Measurements from ENCODE around the gene ZFP36L2.

ZFP36L2 gene

GRCh38 chr2:43226558-43226954, at the start of gene ZFP36L2:
TSS of gene ZFP36L2 (minus strand) at chr2:43226606. CDS start at chr2:43226315, 291 bp downstream.
- peak; percentile 98 for DNase-seq (ENCODE audit: low spot score)

- no peak for DNase-seq (ENCODE audit: low spot score)
Measured at GRCh38 chr2:43274721-43275120, 48.3 kb upstream of the ZFP36L2 start.

- no peak for DNase-seq (ENCODE audit: low spot score)
Measured at GRCh38 chr2:43274055-43274454, 47.6 kb upstream of the ZFP36L2 start.

DNA sequence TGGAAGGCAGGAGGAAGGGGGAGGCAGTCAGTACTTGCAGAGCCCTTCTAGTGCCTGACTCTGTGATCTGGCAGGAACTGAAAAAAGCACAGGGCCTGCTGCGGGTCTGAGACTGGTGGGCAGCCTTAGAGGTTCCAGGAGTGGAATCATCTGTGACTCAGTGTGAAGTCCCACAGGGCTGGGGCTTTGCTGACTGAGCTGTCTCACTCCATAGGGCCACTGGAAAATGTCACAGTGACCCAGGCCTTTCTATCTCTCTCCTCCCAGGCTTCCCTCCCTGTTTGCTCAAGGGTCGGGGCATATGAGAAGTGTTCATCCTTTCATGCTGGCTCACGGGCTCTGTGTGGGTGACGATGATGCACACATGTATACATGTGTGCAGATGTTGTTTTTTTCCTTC, 47.1 kb upstream of the ZFP36L2 start:
- no peak for DNase-seq (ENCODE audit: low spot score)

DNA sequence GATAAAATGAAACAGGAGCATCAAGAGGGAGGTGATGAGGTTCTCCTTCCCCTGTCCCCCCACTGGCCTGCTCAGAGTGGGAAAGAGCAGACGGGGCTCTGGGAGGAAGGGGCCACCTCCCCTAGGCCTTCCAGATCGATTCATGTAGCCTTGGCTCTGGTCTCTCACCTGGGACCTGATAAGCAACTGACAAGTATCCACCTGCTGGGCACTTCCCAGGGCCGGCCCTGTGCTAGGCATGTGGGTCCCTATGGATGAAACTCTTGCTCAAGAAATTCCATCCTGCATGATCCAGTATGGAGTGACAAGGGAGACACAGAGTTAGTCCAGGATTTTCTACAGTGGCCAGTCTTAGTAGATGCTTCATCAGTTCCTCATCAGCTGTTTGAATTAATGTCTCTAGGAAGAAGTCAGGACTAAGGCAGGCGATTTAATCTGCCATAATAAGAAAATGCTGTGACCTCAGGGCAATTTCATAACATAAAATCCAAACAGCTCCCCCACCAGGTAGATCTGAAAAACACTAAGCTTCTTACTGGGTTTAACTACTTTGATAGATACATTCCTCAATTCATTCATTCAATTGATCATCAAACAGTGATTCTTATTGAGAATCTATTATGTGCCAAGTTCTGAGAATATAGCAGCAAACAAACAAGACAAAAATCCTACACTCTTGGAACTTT, 44.7 kb upstream of the ZFP36L2 start:
- no peak for DNase-seq (ENCODE audit: low spot score)

DNA sequence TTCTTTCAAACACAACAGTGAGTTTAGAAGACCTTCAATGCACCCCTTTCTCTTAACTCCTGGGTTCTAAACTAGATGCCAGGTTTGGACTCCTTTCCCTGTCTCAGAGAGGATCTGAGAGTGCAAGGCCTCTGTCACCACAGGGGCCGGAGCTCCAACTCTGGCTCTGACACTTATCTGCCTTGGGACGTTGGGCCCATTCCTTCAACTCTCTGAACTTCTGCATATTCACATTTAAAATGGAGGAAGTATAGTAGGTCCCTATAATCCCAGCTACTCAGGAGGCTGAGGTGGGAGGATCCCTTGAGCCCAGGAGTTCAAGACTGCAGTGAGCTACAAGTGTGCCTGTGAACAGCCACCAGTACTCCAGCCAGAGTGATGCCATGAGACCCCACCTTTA, 44.1 kb upstream of the ZFP36L2 start:
- DNase-seq (ENCODE audit: low spot score): no peak

DNA sequence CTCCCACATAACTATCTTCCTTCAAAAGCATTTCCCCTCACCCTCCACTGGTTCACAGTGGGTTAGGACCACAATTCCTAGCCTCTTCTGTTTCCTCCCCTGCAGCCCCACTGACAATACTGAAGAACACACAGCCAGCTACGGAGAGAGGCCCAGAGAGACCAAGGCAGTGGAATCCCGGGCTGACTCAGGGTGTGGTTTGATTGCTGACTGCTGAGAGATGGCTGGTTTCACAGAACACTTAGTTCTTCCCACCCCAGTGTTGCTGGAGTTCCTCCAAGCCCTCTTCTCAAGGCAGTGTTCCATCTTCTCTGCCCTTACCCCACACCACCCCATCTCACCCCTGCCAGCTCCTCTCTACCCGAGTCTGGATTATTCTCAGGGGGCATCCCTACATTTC, 43.3 kb upstream of the ZFP36L2 start:
- DNase-seq (ENCODE audit: low spot score): no peak

GRCh38 chr2:43269074-43269572, 42.7 kb upstream of the ZFP36L2 start:
- no peak for DNase-seq (ENCODE audit: low spot score)

DNA sequence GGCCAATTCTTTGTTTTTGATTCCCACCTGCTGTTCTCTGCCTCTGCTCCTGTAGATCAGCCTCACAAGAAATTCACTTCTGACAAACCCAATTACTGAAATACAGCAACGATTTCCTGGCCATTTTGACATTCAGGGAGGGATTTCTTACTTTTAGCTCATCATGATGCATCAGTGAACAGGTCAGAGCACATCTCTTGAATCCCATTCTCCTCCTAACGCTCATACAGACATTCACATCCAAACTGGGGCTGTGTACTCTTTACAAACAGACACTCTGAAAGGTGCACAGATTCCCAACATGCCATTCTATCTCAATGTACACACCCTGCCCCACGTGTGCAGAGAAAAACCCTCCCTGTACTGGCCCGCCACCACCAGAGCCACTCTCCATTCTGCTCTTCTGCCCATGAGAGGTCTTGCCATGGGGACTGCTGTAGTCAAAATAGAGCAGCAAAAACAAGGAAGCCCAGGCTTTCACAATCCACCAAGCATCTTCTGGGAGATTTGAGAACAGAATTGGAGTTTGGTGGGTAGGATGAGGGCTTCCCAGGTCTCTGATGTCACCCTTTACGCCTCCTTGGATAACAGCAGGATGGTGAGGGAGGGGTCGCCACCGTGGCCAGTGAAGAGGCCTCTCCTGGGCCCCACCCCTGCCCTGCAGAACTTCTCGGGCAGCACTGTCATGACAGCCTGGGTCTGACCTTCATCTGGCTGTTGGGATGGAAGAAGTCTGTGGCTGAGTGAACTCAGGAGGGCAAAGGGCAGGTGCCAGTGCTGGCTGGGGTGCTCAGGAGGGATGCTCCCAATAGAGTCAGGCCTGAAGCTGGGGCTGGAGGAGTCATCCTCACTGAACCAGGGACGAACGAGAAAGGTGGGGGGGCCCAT, 41.9 kb upstream of the ZFP36L2 start:
- DNase-seq (ENCODE audit: low spot score): no peak

DNA sequence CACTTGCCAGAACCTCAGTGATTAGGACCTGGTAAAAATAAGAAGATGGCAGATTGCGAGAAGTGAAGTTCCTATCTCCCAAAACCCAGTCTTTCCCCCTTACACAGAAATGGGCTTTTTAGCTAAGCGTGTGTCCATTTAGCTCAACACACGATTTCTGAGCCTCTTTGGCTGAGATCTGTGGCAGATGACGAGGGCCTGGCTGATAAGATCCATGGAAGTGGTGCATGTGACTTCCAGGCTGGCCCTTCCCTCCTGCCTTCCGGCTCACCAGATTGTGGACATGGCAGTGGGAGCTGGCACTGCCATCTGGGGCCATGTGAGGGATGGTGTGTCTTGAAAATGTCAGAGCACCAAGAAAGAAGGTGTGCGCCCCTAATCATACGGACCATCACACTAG, 41.0 kb upstream of the ZFP36L2 start:
- no peak for DNase-seq (ENCODE audit: low spot score)

DNA sequence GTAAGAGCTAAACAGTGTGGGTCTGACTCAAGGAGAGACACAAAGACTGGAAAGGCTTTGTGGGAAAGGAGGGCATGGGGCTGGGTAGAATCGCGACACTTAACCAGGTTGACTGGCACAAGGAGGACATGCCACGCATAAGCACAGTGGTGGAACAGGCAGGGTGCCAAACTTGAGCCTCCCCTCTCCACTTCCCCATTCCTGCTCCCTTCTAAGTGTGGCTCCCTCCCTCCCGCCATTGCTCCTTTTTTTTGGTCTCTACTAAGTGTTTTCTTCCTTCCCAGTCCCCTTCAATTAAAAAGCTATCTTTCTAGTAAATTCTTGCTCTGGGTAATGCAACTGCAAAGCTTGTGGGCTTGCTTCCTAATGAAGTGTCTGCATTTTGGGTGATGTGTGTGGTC, 40.3 kb upstream of the ZFP36L2 start:
- no peak for DNase-seq (ENCODE audit: low spot score)

DNA sequence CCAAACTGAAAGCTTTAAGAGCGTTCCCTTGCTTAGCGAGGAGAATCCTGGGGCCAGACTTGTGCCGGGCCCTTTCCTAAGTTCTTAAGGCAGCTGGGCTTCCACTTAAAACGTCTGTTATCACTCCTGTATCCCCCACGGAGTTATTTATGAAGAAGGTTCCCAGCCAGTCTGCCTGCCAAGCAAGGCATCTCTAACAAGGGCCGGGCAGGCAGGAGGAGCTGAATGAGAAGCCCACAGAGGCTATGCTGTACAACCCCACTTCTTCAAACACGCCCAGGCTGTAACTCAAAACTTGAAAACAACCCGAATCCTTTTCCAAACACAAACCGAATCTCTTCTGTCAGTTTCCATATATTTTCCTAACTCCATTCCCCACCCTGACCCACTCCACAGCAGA, 39.0 kb upstream of the ZFP36L2 start:
- no peak for DNase-seq (ENCODE audit: low spot score)

DNA sequence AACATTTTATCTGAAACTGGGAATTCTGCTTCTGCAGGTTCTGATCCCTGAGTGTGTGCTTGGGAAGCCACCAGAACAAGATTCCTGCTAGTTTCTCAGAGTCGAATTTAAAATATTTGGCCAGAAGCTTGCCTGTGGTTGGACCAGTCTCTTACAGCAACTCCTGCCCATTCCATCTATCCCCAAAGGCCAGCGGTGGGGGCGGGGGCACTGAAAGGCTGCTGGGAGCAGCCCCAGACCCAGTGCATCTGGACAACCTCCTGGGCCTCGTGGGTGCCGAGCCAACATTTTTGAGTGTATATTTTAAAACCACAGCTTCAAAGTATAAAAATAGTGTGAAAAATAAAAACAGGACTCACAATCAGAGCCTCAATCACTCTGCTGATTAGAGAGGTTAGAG, 38.6 kb upstream of the ZFP36L2 start:
- DNase-seq (ENCODE audit: low spot score): no peak

DNA sequence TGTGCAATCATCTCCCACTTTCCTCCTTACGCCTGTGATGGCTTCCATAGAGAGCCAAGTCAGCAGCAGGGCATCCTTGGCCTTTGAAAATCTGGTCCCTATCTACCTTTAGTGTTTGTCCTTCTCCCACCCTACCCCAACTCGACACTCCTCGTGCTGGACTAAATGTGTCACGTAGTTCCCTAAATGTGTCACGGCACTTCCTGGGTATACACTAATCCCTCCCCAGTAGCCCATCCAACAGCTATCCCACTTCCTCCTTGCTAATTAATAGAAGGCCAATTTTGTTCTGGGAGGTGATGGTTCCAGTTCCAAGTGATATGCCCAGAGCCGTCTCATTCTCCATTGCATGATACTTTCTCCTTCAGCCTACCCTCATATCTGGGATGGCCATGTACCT, 36.5 kb upstream of the ZFP36L2 start:
- no peak for DNase-seq (ENCODE audit: low spot score)

GRCh38 chr2:43262239-43262638, 35.8 kb upstream of the ZFP36L2 start:
- no peak for DNase-seq (ENCODE audit: low spot score)

DNA sequence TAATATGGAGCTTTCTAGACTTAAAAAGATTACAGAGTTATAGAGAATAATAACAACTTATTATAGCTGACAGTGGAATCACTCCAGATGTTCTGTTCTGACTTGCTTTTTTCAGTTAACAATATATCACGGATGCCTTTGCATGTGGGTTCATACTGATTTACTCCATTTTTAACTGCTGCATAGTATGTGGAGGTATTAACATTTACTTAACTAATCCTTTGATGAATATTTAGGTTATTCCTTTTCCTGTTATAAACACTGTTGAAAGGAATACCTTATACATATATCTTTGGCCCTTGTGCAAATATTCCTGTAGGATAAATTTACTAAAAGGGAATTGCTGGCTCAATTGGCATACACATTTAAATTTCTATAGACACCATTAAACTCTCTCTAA, 33.1 kb upstream of the ZFP36L2 start:
- DNase-seq (ENCODE audit: low spot score): no peak

DNA sequence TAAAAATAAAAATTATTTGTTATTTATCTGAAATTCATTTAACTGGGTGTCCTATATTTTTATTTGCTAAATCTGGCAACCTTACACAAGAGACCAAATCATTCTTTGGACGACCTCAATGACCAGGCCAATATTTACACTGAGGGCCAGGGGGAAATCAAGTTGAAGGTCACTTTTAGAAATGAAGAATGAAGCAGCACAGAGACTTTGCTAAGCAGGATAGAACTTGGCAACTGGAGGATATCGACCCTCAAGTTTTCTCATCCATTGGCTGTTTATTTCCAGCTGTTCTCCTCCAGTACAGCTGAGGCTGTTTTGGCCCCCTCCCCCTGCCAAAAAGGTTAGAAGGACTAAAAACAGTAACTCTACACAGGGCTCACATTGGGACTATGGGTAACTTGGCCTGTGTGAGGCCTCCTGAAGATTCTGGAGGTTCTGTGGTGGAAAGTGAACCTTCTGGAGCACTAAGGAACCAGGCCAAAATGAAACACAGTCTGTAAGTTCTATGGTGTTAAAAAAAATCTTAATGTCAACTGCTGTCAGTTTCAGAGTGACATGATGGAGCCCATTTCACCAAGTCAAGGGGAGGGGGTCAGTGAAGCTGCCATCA, 32.2 kb upstream of the ZFP36L2 start:
- no peak for DNase-seq (ENCODE audit: low spot score)

GRCh38 chr2:43255296-43255910, 29.0 kb upstream of the ZFP36L2 start:
- DNase-seq (ENCODE audit: low spot score): no peak

DNA sequence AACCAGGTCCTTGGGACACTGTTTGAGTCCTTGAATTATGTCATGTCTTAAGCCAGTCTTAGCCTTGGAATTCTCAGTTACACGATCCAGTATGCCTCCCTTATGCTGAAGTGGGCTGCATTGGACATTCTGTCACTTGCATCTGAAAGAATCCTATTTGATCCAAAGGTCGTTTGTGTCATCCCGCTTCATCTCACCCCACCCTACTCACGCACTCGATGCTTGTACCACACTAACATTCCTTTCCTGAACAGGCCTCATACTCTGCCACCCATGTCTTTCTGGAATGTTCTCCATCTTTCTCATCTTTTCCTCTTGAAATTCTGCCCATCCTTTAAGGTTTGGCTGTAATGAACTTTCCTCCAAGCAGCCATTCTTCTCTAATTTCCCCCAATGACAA, 27.9 kb upstream of the ZFP36L2 start:
- no peak for DNase-seq (ENCODE audit: low spot score)

- peak; percentile 73 for DNase-seq (ENCODE audit: low spot score)
Measured at GRCh38 chr2:43251171-43251731, 24.8 kb upstream of the ZFP36L2 start.

DNA sequence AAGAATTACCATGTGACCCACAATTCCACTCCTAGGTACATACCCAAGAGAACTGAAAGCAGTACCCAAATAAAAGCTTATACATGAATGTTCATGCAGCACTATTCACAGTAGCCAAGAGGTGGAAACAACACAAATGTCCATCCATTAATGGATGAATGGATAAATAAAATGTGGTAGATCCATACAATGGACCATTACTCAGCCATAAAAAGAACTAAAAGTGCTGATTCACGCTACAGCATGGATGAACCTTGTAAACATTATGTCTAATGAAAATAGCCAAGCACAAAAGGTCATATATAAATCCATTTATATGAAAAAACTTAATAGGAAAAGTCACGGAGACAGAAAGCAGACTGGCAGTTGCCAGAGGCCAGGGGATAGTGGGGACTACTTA, 23.6 kb upstream of the ZFP36L2 start:
- no peak for DNase-seq (ENCODE audit: low spot score)

GRCh38 chr2:43248621-43249020, 22.2 kb upstream of the ZFP36L2 start:
- DNase-seq (ENCODE audit: low spot score): no peak
